Measurements from ENCODE around the gene BMPER. TPM values are rescaled to one million over a fixed set of nuclear protein-coding genes. Genes with fewer than 3 reads are reported as not detected.
A peak's percentile ranks its signal among the peaks of the same experiment; 100 is the strongest.

BMPER gene
- total RNA-seq, 1 donor from 2014 or later = 7.4 TPM

- H3K36me3 ChIP-seq = no peaks in the 10 kb centered on the region
- no peaks in the 10 kb centered on the region for H3K4me1 ChIP-seq
- ATAC-seq (no peak), DNase-seq (no peak)
- intact Hi-C loops (cut with DNase I) = no loop called here
- H3K27me3 ChIP-seq (ENCODE audit: low read depth) = no peaks in the 10 kb centered on the region
- no peaks in the 10 kb centered on the region for H3K9me3 ChIP-seq
- no peak overlapping the region for H3K27ac ChIP-seq
- no peak overlapping the region for H3K4me3 ChIP-seq
- TF ChIP-seq CTCF (IDR thresholded peaks at IDR 0.05) = no peak
Measured at GRCh38 chr7:34013421-34013820, 108.1 kb downstream of the BMPER start.

- no peaks in the 10 kb centered on the region for H3K9me3 ChIP-seq
- ATAC-seq (no peak), DNase-seq (no peak)
- no peak for TF ChIP-seq CTCF (IDR thresholded peaks at IDR 0.05)
- H3K36me3 ChIP-seq = no peaks in the 10 kb centered on the region
- intact Hi-C loops (cut with DNase I) = no loop called here
- no peak overlapping the region for H3K4me3 ChIP-seq
- no peaks in the 10 kb centered on the region for H3K4me1 ChIP-seq
- H3K27me3 ChIP-seq (ENCODE audit: low read depth) = no peaks in the 10 kb centered on the region
- H3K27ac ChIP-seq = no peak overlapping the region
Measured at GRCh38 chr7:34015651-34016050, 110.3 kb downstream of the BMPER start.

GRCh38 chr7:34016876-34017275 is 111.5 kb downstream of the BMPER start:
- intact Hi-C loops (cut with DNase I) = no loop called here
- Histone ChIP-seq H3K27me3 (ENCODE audit: low read depth) (no peaks in the 10 kb centered on the region), H3K27ac (no peak overlapping the region), H3K9me3 (no peaks in the 10 kb centered on the region), H3K4me3 (no peak overlapping the region), H3K4me1 (no peaks in the 10 kb centered on the region), H3K36me3 (no peaks in the 10 kb centered on the region)
- TF ChIP-seq CTCF (IDR thresholded peaks at IDR 0.05) = no peak
- no peak for DNase-seq
- ATAC-seq = no peak

- DNase-seq (peak; percentile 71), ATAC-seq (peak; percentile 98)
- Histone ChIP-seq H3K27me3 (ENCODE audit: low read depth) (no peaks in the 10 kb centered on the region), H3K27ac (no peak overlapping the region), H3K36me3 (no peaks in the 10 kb centered on the region), H3K4me3 (no peak overlapping the region), H3K4me1 (no peaks in the 10 kb centered on the region), H3K9me3 (no peaks in the 10 kb centered on the region)
- intact Hi-C loops (cut with DNase I) = no loop called here
- no peak for TF ChIP-seq CTCF (IDR thresholded peaks at IDR 0.05)
Measured at GRCh38 chr7:34019301-34019790, 114.0 kb downstream of the BMPER start.

- ATAC-seq (no peak), DNase-seq (no peak)
- Histone ChIP-seq H3K4me1 (no peaks in the 10 kb centered on the region), H3K9me3 (no peaks in the 10 kb centered on the region), H3K27me3 (ENCODE audit: low read depth) (no peaks in the 10 kb centered on the region), H3K27ac (no peak overlapping the region), H3K4me3 (no peak overlapping the region), H3K36me3 (no peaks in the 10 kb centered on the region)
- intact Hi-C loops (cut with DNase I) = no loop called here
- TF ChIP-seq CTCF (IDR thresholded peaks at IDR 0.05) = no peak
Measured at GRCh38 chr7:34022626-34023025, 117.3 kb downstream of the BMPER start.

- H3K36me3 ChIP-seq = no peaks in the 10 kb centered on the region
- DNase-seq (no peak), ATAC-seq (peak; percentile 86 to 96)
- no peak overlapping the region for H3K27ac ChIP-seq
- no peaks in the 10 kb centered on the region for H3K27me3 ChIP-seq (ENCODE audit: low read depth)
- intact Hi-C loops (cut with DNase I) = no loop called here
- H3K9me3 ChIP-seq = no peaks in the 10 kb centered on the region
- TF ChIP-seq CTCF (IDR thresholded peaks at IDR 0.05) = no peak
- no peak overlapping the region for H3K4me3 ChIP-seq
- H3K4me1 ChIP-seq = no peaks in the 10 kb centered on the region
Measured at GRCh38 chr7:34025600-34025999, 120.3 kb downstream of the BMPER start.

All from lower lobe of right lung (tissue), 2 donors.